WTC11 (cell line): ENCODE data around the gene CMC4.

ENCODE experiments used
- ATF1 ChIP-seq: sonication (generic); formaldehyde crosslinking; IDR thresholded peaks from 2 replicates; pipeline ENCODE4 v1.8.1; 2023; ENCODE audit warnings: mild to moderate bottlenecking, moderate library complexity, missing genetic modification reagents
- FOXK1 ChIP-seq: sonication (generic); formaldehyde crosslinking; IDR thresholded peaks from 2 replicates; pipeline ENCODE4 v1.8.0; 2022; ENCODE audit warnings: mild to moderate bottlenecking, moderate library complexity, missing genetic modification reagents
- GABPB1 ChIP-seq: sonication (generic); formaldehyde crosslinking; IDR thresholded peaks from 2 replicates; pipeline ENCODE4 v1.8.1; 2023; ENCODE audit warnings: mild to moderate bottlenecking, missing genetic modification reagents
- NR1H2 ChIP-seq: sonication (generic); formaldehyde crosslinking; IDR thresholded peaks from 2 replicates; pipeline ENCODE4 v1.9.0; 2021; ENCODE audit warnings: mild to moderate bottlenecking, moderate library complexity, missing genetic modification reagents
- SP1 ChIP-seq: sonication (generic); formaldehyde crosslinking; conservative IDR thresholded peaks from 2 replicates; pipeline ENCODE4 v1.8.1; 2022; ENCODE audit warnings: missing genetic modification reagents
- TEAD4 ChIP-seq: sonication (generic); formaldehyde crosslinking; IDR thresholded peaks from 2 replicates; pipeline ENCODE4 v1.8.0; 2022; ENCODE audit warnings: mild to moderate bottlenecking, missing genetic modification reagents
- ZNF121 ChIP-seq: sonication (generic); formaldehyde crosslinking; IDR thresholded peaks from 2 replicates; pipeline ENCODE4 v1.8.0; 2023; ENCODE audit warnings: missing genetic modification reagents
- TF ChIP-seq, protein P1 (sequence below): fragments of 200-600 bp; IDR thresholded peaks from 2 replicates; pipeline ENCODE4 v1.8.0; 2022; ENCODE audit warnings: antibody characterized with exemption
- TF ChIP-seq, protein P2 (sequence below): sonication (generic); formaldehyde crosslinking; IDR thresholded peaks from 2 replicates; pipeline ENCODE4 v1.8.0; 2023; ENCODE audit warnings: missing genetic modification reagents
- TF ChIP-seq, protein P3 (sequence below): sonication (generic); formaldehyde crosslinking; IDR thresholded peaks from 2 replicates; pipeline ENCODE4 v1.8.0; 2022; ENCODE audit warnings: mild to moderate bottlenecking, missing genetic modification reagents
- TF ChIP-seq, protein P4 (sequence below): sonication (generic); formaldehyde crosslinking; IDR thresholded peaks from 2 replicates; pipeline ENCODE4 v1.8.1; 2022; ENCODE audit warnings: mild to moderate bottlenecking, moderate library complexity, missing genetic modification reagents

DNA sequence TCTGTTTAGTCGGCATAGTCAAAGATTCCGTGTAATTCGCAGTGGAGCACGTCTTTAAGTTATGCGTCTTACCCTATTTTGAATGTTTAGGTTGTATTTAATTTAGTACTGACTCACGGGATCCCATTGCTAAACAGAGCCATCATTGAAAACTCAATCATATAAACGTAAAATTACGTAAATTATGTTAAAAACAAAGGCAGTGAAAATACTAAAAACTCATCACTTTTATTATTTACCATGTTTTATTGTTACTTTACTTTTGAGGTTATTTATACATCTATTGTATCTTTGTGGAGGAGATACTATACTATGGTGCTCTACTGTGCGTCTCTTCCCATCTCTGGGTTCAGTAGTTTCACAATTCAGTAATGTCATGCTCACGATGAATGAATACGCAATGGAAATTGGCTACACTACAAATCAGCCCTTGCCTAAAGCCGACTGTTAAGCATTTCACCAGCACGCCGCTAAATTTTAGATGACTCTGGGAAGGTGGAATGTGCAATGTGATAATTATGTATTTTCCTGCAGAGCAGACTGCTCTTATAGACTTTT lies 43.3 kb downstream of the CMC4 start:
- TF ChIP-seq, protein P1, sequence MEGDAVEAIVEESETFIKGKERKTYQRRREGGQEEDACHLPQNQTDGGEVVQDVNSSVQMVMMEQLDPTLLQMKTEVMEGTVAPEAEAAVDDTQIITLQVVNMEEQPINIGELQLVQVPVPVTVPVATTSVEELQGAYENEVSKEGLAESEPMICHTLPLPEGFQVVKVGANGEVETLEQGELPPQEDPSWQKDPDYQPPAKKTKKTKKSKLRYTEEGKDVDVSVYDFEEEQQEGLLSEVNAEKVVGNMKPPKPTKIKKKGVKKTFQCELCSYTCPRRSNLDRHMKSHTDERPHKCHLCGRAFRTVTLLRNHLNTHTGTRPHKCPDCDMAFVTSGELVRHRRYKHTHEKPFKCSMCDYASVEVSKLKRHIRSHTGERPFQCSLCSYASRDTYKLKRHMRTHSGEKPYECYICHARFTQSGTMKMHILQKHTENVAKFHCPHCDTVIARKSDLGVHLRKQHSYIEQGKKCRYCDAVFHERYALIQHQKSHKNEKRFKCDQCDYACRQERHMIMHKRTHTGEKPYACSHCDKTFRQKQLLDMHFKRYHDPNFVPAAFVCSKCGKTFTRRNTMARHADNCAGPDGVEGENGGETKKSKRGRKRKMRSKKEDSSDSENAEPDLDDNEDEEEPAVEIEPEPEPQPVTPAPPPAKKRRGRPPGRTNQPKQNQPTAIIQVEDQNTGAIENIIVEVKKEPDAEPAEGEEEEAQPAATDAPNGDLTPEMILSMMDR, result no peak
- TF ChIP-seq NR1H2 (no peak), ATF1 (CRISPR knock-in tag) (no peak), GABPB1 (CRISPR knock-in tag) (no peak), TEAD4 (CRISPR knock-in tag) (no peak), ZNF121 (CRISPR knock-in tag) (no peak), FOXK1 (CRISPR knock-in tag) (no peak), SP1 (CRISPR knock-in tag) (no peak)
- TF ChIP-seq, protein P2, sequence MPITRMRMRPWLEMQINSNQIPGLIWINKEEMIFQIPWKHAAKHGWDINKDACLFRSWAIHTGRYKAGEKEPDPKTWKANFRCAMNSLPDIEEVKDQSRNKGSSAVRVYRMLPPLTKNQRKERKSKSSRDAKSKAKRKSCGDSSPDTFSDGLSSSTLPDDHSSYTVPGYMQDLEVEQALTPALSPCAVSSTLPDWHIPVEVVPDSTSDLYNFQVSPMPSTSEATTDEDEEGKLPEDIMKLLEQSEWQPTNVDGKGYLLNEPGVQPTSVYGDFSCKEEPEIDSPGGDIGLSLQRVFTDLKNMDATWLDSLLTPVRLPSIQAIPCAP (CRISPR knock-in tag), result no peak
- TF ChIP-seq, protein P3, sequence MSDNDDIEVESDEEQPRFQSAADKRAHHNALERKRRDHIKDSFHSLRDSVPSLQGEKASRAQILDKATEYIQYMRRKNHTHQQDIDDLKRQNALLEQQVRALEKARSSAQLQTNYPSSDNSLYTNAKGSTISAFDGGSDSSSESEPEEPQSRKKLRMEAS (CRISPR knock-in tag), result no peak
- TF ChIP-seq, protein P4, sequence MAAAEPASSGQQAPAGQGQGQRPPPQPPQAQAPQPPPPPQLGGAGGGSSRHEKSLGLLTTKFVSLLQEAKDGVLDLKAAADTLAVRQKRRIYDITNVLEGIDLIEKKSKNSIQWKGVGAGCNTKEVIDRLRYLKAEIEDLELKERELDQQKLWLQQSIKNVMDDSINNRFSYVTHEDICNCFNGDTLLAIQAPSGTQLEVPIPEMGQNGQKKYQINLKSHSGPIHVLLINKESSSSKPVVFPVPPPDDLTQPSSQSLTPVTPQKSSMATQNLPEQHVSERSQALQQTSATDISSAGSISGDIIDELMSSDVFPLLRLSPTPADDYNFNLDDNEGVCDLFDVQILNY, result no peak
